HepG2 (cell line): Measurements from ENCODE around the gene SLC25A51. TPM values are rescaled to one million over a fixed set of nuclear protein-coding genes. Genes with fewer than 3 reads are reported as not detected.

Experiments
- ATF4 ChIP-seq, 2 experiments: fragments of 450-650 bp in 1 of 2; sonication (generic) in 1 of 2; formaldehyde crosslinking; IDR thresholded peaks; 2 replicates each; pipeline versions ENCODE4 v1.5.0 to v1.8.0; 2020 to 2022; ENCODE audit warnings: mild to moderate bottlenecking in 1 of 2, missing genetic modification reagents in 1 of 2
- ATF7 ChIP-seq, 2 experiments: fragments of 450-650 bp in 1 of 2; sonication (generic) in 1 of 2; formaldehyde crosslinking in 1 of 2; IDR thresholded peaks; 2 replicates each; pipeline versions ENCODE4 v1.4.0 to v1.6.1; 2016 to 2020; ENCODE audit warnings: antibody characterized with exemption in 1 of 2, mild to moderate bottlenecking in 1 of 2, missing genetic modification reagents in 1 of 2
- CBX5 ChIP-seq: sonication (generic); formaldehyde crosslinking; IDR thresholded peaks from 2 replicates; pipeline ENCODE4 v1.4.0; 2020; ENCODE audit warnings: missing genetic modification reagents, borderline replicate concordance
- FOXP4 ChIP-seq: sonication (generic); formaldehyde crosslinking; IDR thresholded peaks from 2 replicates; pipeline ENCODE4 v1.4.0; 2020; ENCODE audit warnings: missing genetic modification reagents
- GFI1 ChIP-seq: sonication (generic); formaldehyde crosslinking; IDR thresholded peaks from 2 replicates; pipeline ENCODE4 v1.5.0; 2020; ENCODE audit warnings: missing genetic modification reagents, mild to moderate bottlenecking, borderline replicate concordance
- GLI4 ChIP-seq: sonication (generic); formaldehyde crosslinking; IDR thresholded peaks from 2 replicates; pipeline ENCODE4 v1.5.1; 2020; ENCODE audit warnings: missing genetic modification reagents, mild to moderate bottlenecking, moderate library complexity, borderline replicate concordance
- GTF3A ChIP-seq: sonication (generic); formaldehyde crosslinking; conservative IDR thresholded peaks from 2 replicates; pipeline ENCODE4 v1.4.0; 2020; ENCODE audit warnings: mild to moderate bottlenecking, missing genetic modification reagents
- IRX3 ChIP-seq: sonication (generic); formaldehyde crosslinking; IDR thresholded peaks from 2 replicates; pipeline ENCODE4 v1.8.1; 2023; ENCODE audit warnings: mild to moderate bottlenecking, low read depth, missing genetic modification reagents, borderline replicate concordance
- KLF11 ChIP-seq: IDR thresholded peaks from 2 replicates; pipeline ENCODE4 v1.6.1; 2016; ENCODE audit warnings: missing compliant biosample characterization
- MIER3 ChIP-seq: IDR thresholded peaks from 2 replicates; pipeline ENCODE4 v1.6.1; 2016; ENCODE audit warnings: missing compliant biosample characterization, borderline replicate concordance
- MYNN ChIP-seq: sonication (generic); formaldehyde crosslinking; IDR thresholded peaks from 2 replicates; pipeline ENCODE4 v1.4.0; 2020; ENCODE audit warnings: mild to moderate bottlenecking, low read depth, missing genetic modification reagents
- NCOA2 ChIP-seq: sonication (generic); formaldehyde crosslinking; IDR thresholded peaks from 2 replicates; pipeline ENCODE4 v1.8.0; 2022; ENCODE audit warnings: inconsistent platforms
- NCOA5 ChIP-seq: sonication (generic); formaldehyde crosslinking; IDR thresholded peaks from 2 replicates; pipeline ENCODE4 v1.4.0; 2020; ENCODE audit warnings: missing genetic modification reagents
- NFE2L2 ChIP-seq: fragments of 150-350 bp; IDR thresholded peaks from 2 replicates; pipeline ENCODE4 v1.6.1; 2014; ENCODE audit warnings: low read length
- NRL ChIP-seq: sonication (generic); formaldehyde crosslinking; IDR thresholded peaks from 2 replicates; pipeline ENCODE4 v1.5.0; 2020; ENCODE audit warnings: missing genetic modification reagents, mild to moderate bottlenecking, moderate library complexity, borderline replicate concordance
- RBAK ChIP-seq: sonication (generic); formaldehyde crosslinking; IDR thresholded peaks from 2 replicates; pipeline ENCODE4 v1.5.1; 2020; ENCODE audit warnings: mild to moderate bottlenecking, missing genetic modification reagents
- SP4 ChIP-seq: sonication (generic); formaldehyde crosslinking; IDR thresholded peaks from 2 replicates; pipeline ENCODE4 v1.8.1; 2023; ENCODE audit warnings: mild to moderate bottlenecking, missing genetic modification reagents
- ZBTB39 ChIP-seq: sonication (generic); formaldehyde crosslinking; IDR thresholded peaks from 2 replicates; pipeline ENCODE4 v1.5.0; 2020; ENCODE audit warnings: missing genetic modification reagents
- ZFYVE20 ChIP-seq: sonication (generic); formaldehyde crosslinking; IDR thresholded peaks from 2 replicates; pipeline ENCODE4 v1.8.0; 2023; ENCODE audit warnings: low read depth, mild to moderate bottlenecking, moderate library complexity, missing genetic modification reagents, borderline replicate concordance
- ZNF225 ChIP-seq: sonication (generic); formaldehyde crosslinking; IDR thresholded peaks from 2 replicates; pipeline ENCODE4 v1.4.0; 2020; ENCODE audit warnings: mild to moderate bottlenecking, missing genetic modification reagents
- ZNF235 ChIP-seq: sonication (generic); formaldehyde crosslinking; IDR thresholded peaks from 2 replicates; pipeline ENCODE4 v1.8.1; 2023; ENCODE audit warnings: mild to moderate bottlenecking, missing genetic modification reagents, borderline replicate concordance
- ZNF34 ChIP-seq: sonication (generic); formaldehyde crosslinking; IDR thresholded peaks from 2 replicates; pipeline ENCODE4 v1.4.0; 2020; ENCODE audit warnings: mild to moderate bottlenecking, missing genetic modification reagents, borderline replicate concordance
- ZNF580 ChIP-seq: IDR thresholded peaks from 2 replicates; pipeline ENCODE4 v1.6.1; 2016; ENCODE audit warnings: low read depth, borderline replicate concordance
- ZNF614 ChIP-seq: IDR thresholded peaks from 2 replicates; pipeline ENCODE4 v1.6.1; 2018; ENCODE audit warnings: missing biosample characterization, missing genetic modification reagents, inconsistent platforms, borderline replicate concordance
- ZNF740 ChIP-seq: sonication (generic); formaldehyde crosslinking; IDR thresholded peaks from 2 replicates; pipeline ENCODE4 v1.4.0; 2020; ENCODE audit warnings: missing genetic modification reagents
- polyA plus RNA-seq, 8 experiments: library from polyadenylated mRNA; depleted of rRNA in 3 of 8; stranded (reverse) in 7 of 8; unstranded in 1 of 8; fragments of >200 nt; fragmentation: Illumina TruSeq in 4 of 8; extraction: Trizol in 4 of 8; gene quantifications; 2 replicates each; pipeline versions ENCODE4 v1.2.1 to v1.2.3, GENCODE V29; 2011 to 2016; ENCODE audit warnings: low read depth in 4 of 8, missing spikeins in 1 of 8, mixed read lengths in 1 of 8; ENCODE audit not compliant: insufficient read depth in 1 of 8
- total RNA-seq, 5 experiments: library from RNA; depleted of rRNA; stranded (reverse); fragments of >200 nt; fragmentation: Illumina TruSeq; extraction: Trizol; gene quantifications; 2 replicates each; pipeline ENCODE4 v1.2.3, GENCODE V29; 2016; ENCODE audit warnings: low read depth in 1 of 5

SLC25A51 gene
- total and polyA plus RNA-seq, 2 of the 13 experiments (the other 11 are each of a cell fraction or from before 2014, with no cell fraction given) = 14.6 to 37.7 TPM

GRCh38 chr9:37913480-37914153 lies 9.7 kb upstream of the SLC25A51 start (continued):
- TF ChIP-seq FOXP4 (no peak), GFI1 (CRISPR knock-in tag) (no peak), GLI4 (no peak), MIER3 (CRISPR knock-in tag) (peak; percentile 35; the same call in 1 of the 2 replicates), NRL (CRISPR knock-in tag) (no peak), NCOA2 (no peak), NCOA5 (CRISPR knock-in tag) (no peak), NFE2L2 (0 out of 2 replicates have a peak, but pooled peaks have one; percentile 4), RBAK (CRISPR knock-in tag) (no peak), ATF4 (CRISPR knock-in tag; IDR thresholded peaks at IDR 0.05) (no peak), ZNF235 (CRISPR knock-in tag) (no peak), GTF3A (CRISPR knock-in tag) (no peak), CBX5 (CRISPR knock-in tag) (no peak), IRX3 (CRISPR knock-in tag) (no peak), ZNF225 (CRISPR knock-in tag) (no peak), MYNN (CRISPR knock-in tag) (no peak), ZBTB39 (CRISPR knock-in tag) (no peak), SP4 (CRISPR knock-in tag) (peak; percentile 30; the same call in 1 of the 2 replicates), ATF7 (IDR thresholded peaks at IDR 0.05) (no peak), ATF7 (CRISPR knock-in tag; IDR thresholded peaks at IDR 0.05) (no peak), ZNF614 (CRISPR knock-in tag) (0 out of 2 replicates have a peak, but pooled peaks have one; percentile 61), ZNF34 (peak; percentile 85), KLF11 (0 out of 2 replicates have a peak, but pooled peaks have one; percentile 34), ZNF740 (no peak), ZNF580 (CRISPR knock-in tag) (peak; percentile 37; the same call in 1 of the 2 replicates), ZFYVE20 (CRISPR knock-in tag) (no peak)
